ENCODE measurements around the gene SCD. TPM values are rescaled to one million over a fixed set of nuclear protein-coding genes. Genes with fewer than 3 reads are reported as not detected.

SCD gene
- total and polyA plus RNA-seq, 10 of the 15 experiments (the other 5 are each of a cell fraction or from before 2014, with no cell fraction given): 68.7 to 279 (median 99.5) TPM

DNA sequence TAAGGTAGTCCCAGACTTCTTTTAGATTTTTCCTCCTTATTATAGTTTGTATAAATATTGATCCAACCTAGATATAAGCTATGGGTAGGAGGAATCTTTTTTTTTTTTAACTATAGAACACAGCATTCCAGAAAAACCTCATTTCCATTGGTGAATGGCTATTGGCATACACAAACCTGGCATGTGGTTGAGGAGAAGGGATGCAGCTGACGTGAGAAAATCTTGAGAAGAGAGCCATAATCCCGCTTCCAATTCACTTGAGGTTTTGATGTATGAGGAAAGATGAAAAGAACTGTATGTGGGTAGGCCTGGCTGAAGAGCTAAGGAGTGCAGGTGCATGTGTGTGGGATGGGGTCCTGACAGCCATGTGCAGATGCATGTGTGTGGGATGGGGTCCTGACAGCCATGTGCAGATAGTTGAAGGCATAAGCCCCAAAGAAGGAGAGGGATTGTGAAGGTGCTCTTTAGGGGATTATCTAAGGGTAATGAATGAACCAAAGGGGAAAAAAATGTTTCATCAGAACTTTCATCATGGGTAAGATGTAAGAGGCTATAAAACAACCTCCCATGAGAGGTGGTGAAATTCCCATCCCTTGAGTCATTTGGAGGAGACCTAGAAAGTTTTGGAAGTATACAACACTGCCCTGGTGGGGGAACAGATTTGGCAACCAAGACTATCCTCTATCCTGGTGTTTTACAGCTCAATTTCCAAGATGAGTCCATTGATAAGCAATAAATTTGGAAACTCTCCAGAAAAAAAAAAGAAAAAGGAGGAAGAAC lies 13.2 kb upstream of the SCD start:
- RAD21 ChIA-PET (ENCODE audit: unreplicated experiment): interaction anchor here (18.1 kb wide), 1 partner anchor 98 kb away, joined by 214 read pairs; no protein-coding TSS in a partner anchor
- SMC1A ChIA-PET (ENCODE audit: uncharacterized antibody, unreplicated experiment): interaction anchor here (0.6 to 7.8 kb wide), 5 partner anchors 10 to 956 kb away, joined by 3 to 60 read pairs (median 4); no protein-coding TSS in a partner anchor
- Histone ChIP-seq H3K4me1 (ENCODE audit: control insufficient read depth, insufficient read depth, low read length) (peaks cover 4% of the 10 kb centered on the region), H3K9me3 (replicated peaks; ENCODE audit: control insufficient read depth, insufficient read depth, low read length) (no peaks in the 10 kb centered on the region), H4K20me1 (ENCODE audit: control insufficient read depth, insufficient read depth) (no peaks in the 10 kb centered on the region), H3K4me3 (no peak overlapping the region), H3K36me3 (ENCODE audit: control insufficient read depth in 2 of 2, insufficient read depth in 2 of 2, low read length in 1 of 2) (no peaks in the 10 kb centered on the region), H2AFZ (ENCODE audit: control insufficient read depth, low read depth, low read length) (no peak overlapping the region), H3K27ac (ENCODE audit: control insufficient read depth, insufficient read depth) (no peak overlapping the region), H3K4me2 (ENCODE audit: control insufficient read depth, insufficient read depth) (no peak overlapping the region), H3K79me2 (ENCODE audit: control insufficient read depth, insufficient read depth, low read length) (no peaks in the 10 kb centered on the region), H3K27me3 (replicated peaks in 1 of 2; ENCODE audit: control insufficient read depth in 2 of 2, insufficient read depth in 2 of 2, low read length in 1 of 2) (no peaks in the 10 kb centered on the region; a peak in 2 of 4 replicates), H3K9ac (ENCODE audit: control insufficient read depth, insufficient read depth, low read length) (no peak overlapping the region)
- FAIRE-seq (no peak), ATAC-seq (no peak), DNase-seq (ENCODE audit: low read depth, low spot score) (no peak)
- WGBS (ENCODE audit: insufficient coverage, insufficient replicate concordance, low lambda C conversion rate, missing lambda C conversion rate): 29% methylated on average over 2 of the region's 2 CpGs
- in situ Hi-C loops (cut with MboI): no loop called here
- intact Hi-C loops (cut with micrococcal nuclease; ENCODE audit: unreplicated experiment): loop anchor here (10.0 kb wide), 1 partner anchor 479 kb away; no protein-coding TSS in a partner anchor
- POLR2A ChIA-PET: interaction anchor here (0.5 to 1.4 kb wide), 2 partner anchors 145 to 482 kb away, joined by 3 to 4 read pairs; no protein-coding TSS in a partner anchor
- CTCF ChIA-PET: interaction anchor here (1.2 to 14.9 kb wide), 4 partner anchors 11 to 149 kb away, joined by 3 to 312 read pairs (median 6); no protein-coding TSS in a partner anchor
- TF ChIP-seq WRNIP1 (IDR thresholded peaks at IDR 0.05; ENCODE audit: borderline replicate concordance, low read depth, low read length) (no peak), POLR2A (IDR thresholded peaks at IDR 0.05; ENCODE audit: low read depth, low read length) (no peak), ZNF217 (IDR thresholded peaks at IDR 0.05) (no peak), NFYB (IDR thresholded peaks at IDR 0.05; ENCODE audit: insufficient read depth, low read depth, low read length) (no peak), POLR2AphosphoS5 (IDR thresholded peaks at IDR 0.05; ENCODE audit: low read length) (no peak), ZNF622 (IDR thresholded peaks at IDR 0.05) (no peak), ASH2L (IDR thresholded peaks at IDR 0.05; ENCODE audit: borderline replicate concordance, low read depth) (no peak), PAX8 (IDR thresholded peaks at IDR 0.05) (no peak), CREB1 (IDR thresholded peaks at IDR 0.05; ENCODE audit: low read depth) (no peak), TCF12 (IDR thresholded peaks at IDR 0.05; ENCODE audit: low read depth, low read length) (no peak), EGR1 (IDR thresholded peaks at IDR 0.05; ENCODE audit: borderline replicate concordance in 1 of 2, low read depth in 2 of 2, low read length in 2 of 2) (no peak), EZH2 (IDR thresholded peaks at IDR 0.05; ENCODE audit: borderline replicate concordance, control insufficient read depth, low read depth, low read length) (no peak)
- TF ChIP-seq, protein P1, sequence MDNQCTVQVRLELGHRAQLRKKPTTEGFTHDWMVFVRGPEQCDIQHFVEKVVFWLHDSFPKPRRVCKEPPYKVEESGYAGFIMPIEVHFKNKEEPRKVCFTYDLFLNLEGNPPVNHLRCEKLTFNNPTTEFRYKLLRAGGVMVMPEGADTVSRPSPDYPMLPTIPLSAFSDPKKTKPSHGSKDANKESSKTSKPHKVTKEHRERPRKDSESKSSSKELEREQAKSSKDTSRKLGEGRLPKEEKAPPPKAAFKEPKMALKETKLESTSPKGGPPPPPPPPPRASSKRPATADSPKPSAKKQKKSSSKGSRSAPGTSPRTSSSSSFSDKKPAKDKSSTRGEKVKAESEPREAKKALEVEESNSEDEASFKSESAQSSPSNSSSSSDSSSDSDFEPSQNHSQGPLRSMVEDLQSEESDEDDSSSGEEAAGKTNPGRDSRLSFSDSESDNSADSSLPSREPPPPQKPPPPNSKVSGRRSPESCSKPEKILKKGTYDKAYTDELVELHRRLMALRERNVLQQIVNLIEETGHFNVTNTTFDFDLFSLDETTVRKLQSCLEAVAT (IDR thresholded peaks at IDR 0.05): no peak
- TF ChIP-seq, protein P2, sequence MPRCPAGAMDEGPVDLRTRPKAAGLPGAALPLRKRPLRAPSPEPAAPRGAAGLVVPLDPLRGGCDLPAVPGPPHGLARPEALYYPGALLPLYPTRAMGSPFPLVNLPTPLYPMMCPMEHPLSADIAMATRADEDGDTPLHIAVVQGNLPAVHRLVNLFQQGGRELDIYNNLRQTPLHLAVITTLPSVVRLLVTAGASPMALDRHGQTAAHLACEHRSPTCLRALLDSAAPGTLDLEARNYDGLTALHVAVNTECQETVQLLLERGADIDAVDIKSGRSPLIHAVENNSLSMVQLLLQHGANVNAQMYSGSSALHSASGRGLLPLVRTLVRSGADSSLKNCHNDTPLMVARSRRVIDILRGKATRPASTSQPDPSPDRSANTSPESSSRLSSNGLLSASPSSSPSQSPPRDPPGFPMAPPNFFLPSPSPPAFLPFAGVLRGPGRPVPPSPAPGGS (IDR thresholded peaks at IDR 0.05; ENCODE audit: borderline replicate concordance, insufficient read depth, low read depth, low read length, poor library complexity, severe bottlenecking): no peak
- BruUV-seq (replicated peaks): no TSS peak

Data from GM12878 (cell line).